OCI-LY1 (cell line): ENCODE measurements around the gene BTBD18.
"Not testable (repeated sequence)": the region's sequence is repeated elsewhere in the genome, so short reads cannot be mapped to it uniquely, and the experiment has no call there.

Source experiments
- H2AFZ ChIP-seq: fragments of 200-600 bp; sonication (generic), shearing (Covaris generic); 2 replicates; pipeline ENCODE4 v1.6.0; 2014; ENCODE audit warnings: antibody characterized with exemption, mild to moderate bottlenecking, low read length
- H3F3A ChIP-seq: fragments of 200-600 bp; sonication (generic), shearing (Covaris generic); 2 replicates; pipeline ENCODE4 v1.6.0; 2014; ENCODE audit warnings: mild to moderate bottlenecking, antibody characterized with exemption, low read length, moderate library complexity; ENCODE audit not compliant: insufficient read depth
- H3K27ac ChIP-seq: fragments of 200-600 bp; sonication (generic); 2 replicates; pipeline ENCODE4 v1.5.1; 2014; ENCODE audit warnings: low read length, mixed run types, mild to moderate bottlenecking, low read depth; ENCODE audit not compliant: poor library complexity, severe bottlenecking
- H3K27me3 ChIP-seq: fragments of 200-600 bp; sonication (generic); 2 replicates; pipeline ENCODE4 v1.6.0; 2014; ENCODE audit warnings: antibody characterized with exemption, mild to moderate bottlenecking, low read length, moderate library complexity; ENCODE audit not compliant: insufficient read depth
- H3K36me3 ChIP-seq: fragments of 200-600 bp; sonication (generic); 2 replicates; pipeline ENCODE4 v1.6.1; 2014; ENCODE audit warnings: mild to moderate bottlenecking, antibody characterized with exemption, low read length, moderate library complexity, mixed read lengths; ENCODE audit not compliant: insufficient read depth
- H3K4me1 ChIP-seq: fragments of 200-600 bp; sonication (generic); 2 replicates; pipeline ENCODE4 v1.5.1; 2014; ENCODE audit warnings: mild to moderate bottlenecking, low read length, moderate library complexity; ENCODE audit not compliant: insufficient read depth, severe bottlenecking
- H3K4me2 ChIP-seq: fragments of 200-600 bp; sonication (generic), shearing (Covaris generic); 2 replicates; pipeline ENCODE4 v1.6.1; 2014; ENCODE audit warnings: low read length
- H3K4me3 ChIP-seq: fragments of 200-600 bp; sonication (generic); 2 replicates; pipeline ENCODE4 v1.5.1; 2014; ENCODE audit warnings: low read length, low read depth, mild to moderate bottlenecking, mixed read lengths; ENCODE audit not compliant: poor library complexity, severe bottlenecking
- H3K79me2 ChIP-seq: fragments of 200-600 bp; shearing (Covaris generic); 2 replicates; pipeline ENCODE4 v1.6.1; 2016; ENCODE audit warnings: mixed run types, low read length, mixed read lengths; ENCODE audit not compliant: insufficient read depth
- H3K9ac ChIP-seq: fragments of 200-600 bp; sonication (generic), shearing (Covaris generic); 2 replicates; pipeline ENCODE4 v1.6.1; 2014; ENCODE audit warnings: mild to moderate bottlenecking, low read length, mixed read lengths
- H3K9me2 ChIP-seq: fragments of 200-600 bp; sonication (generic), shearing (Covaris generic); 2 replicates; pipeline ENCODE4 v1.6.1; 2014; ENCODE audit warnings: low read depth, mild to moderate bottlenecking, low read length, mixed read lengths
- H3K9me3 ChIP-seq: fragments of 200-600 bp; shearing (Covaris generic); 2 replicates; pipeline ENCODE4 v1.6.1; 2014; ENCODE audit warnings: low read length, mixed read lengths
- H4K20me1 ChIP-seq: fragments of 200-600 bp; sonication (generic), shearing (Covaris generic); 2 replicates; pipeline ENCODE4 v1.6.0; 2016; ENCODE audit warnings: mild to moderate bottlenecking, low read length; ENCODE audit not compliant: insufficient read depth
- EZH2 ChIP-seq: fragments of 200-600 bp; sonication (generic), shearing (Covaris generic); IDR thresholded peaks from 2 replicates; pipeline ENCODE4 v1.8.0; 2017; ENCODE audit warnings: borderline replicate concordance, mixed run types, mild to moderate bottlenecking, antibody characterized with exemption, low read length, moderate library complexity, mixed read lengths
- TF ChIP-seq, protein P1 (sequence below): fragments of 200-600 bp; sonication (generic), shearing (Covaris generic); IDR thresholded peaks from 2 replicates; pipeline ENCODE4 v1.5.1; 2017; ENCODE audit warnings: mild to moderate bottlenecking, antibody characterized with exemption, low read length, moderate library complexity, mixed read lengths

The BTBD18 gene

DNA sequence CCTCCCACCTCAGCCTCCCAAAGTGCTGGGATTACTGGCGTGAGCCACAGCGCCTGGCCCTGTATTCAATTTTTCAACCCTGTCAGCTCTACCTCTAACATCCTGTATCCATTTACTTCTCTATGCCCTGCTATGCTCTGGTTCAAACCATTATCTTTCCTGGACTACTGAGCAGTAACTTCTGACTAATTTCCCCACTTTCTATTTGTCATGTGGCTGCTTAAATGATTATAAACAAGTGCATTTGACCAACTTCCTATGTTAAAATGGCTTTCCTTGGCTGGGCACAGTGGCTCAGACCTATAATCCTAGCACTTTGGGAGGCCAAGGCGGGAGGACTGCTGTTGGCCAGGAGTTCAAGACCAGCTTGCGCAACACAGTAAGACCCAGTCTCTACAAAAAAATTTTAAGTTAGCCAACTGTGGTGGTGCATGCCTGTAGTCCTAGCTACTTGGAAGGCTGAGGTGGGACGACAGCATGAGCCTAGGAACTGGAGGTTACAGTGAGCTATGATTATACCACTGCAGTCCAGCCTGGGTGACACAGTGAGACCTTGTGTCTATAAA, 41.7 kb downstream of the BTBD18 start:
- Histone ChIP-seq H3K4me1 (peaks cover 28% of the 10 kb centered on the region), H3K36me3 (peaks cover 18% of the 10 kb centered on the region), H2AFZ (no peak overlapping the region), H3K79me2 (peaks cover 25% of the 10 kb centered on the region), H3F3A (no peaks in the 10 kb centered on the region; the same call in 1 of the 2 replicates), H3K9ac (no peak overlapping the region), H3K9me3 (no peaks in the 10 kb centered on the region), H3K9me2 (no peaks in the 10 kb centered on the region), H3K27ac (no peak overlapping the region), H3K4me2 (no peak overlapping the region), H3K27me3 (no peaks in the 10 kb centered on the region), H4K20me1 (no peaks in the 10 kb centered on the region), H3K4me3 (no peak overlapping the region)
- TF ChIP-seq, protein P1, sequence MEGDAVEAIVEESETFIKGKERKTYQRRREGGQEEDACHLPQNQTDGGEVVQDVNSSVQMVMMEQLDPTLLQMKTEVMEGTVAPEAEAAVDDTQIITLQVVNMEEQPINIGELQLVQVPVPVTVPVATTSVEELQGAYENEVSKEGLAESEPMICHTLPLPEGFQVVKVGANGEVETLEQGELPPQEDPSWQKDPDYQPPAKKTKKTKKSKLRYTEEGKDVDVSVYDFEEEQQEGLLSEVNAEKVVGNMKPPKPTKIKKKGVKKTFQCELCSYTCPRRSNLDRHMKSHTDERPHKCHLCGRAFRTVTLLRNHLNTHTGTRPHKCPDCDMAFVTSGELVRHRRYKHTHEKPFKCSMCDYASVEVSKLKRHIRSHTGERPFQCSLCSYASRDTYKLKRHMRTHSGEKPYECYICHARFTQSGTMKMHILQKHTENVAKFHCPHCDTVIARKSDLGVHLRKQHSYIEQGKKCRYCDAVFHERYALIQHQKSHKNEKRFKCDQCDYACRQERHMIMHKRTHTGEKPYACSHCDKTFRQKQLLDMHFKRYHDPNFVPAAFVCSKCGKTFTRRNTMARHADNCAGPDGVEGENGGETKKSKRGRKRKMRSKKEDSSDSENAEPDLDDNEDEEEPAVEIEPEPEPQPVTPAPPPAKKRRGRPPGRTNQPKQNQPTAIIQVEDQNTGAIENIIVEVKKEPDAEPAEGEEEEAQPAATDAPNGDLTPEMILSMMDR: no peak
- TF ChIP-seq EZH2: no peak

DNA sequence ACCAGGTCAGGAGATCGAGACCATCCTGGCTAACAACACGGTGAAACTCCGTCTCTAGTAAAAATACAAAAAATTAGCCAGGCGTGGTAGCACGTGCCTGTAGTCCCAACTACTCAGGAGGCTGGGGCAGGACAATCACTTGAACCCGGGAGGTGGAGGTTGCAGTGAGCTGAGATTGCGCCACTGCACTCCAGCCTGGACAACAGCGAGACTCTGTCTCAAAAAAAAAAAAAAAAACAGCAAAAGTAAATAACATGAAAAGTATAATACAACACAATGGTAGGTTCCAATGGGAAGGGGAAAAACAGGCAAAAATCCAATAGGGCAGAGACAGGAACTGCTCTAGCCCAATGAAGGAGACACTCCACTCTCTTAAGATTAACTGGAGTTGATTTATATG, 46.2 kb downstream of the BTBD18 start:
- H3K36me3 ChIP-seq: peaks cover 36% of the 10 kb centered on the region

DNA sequence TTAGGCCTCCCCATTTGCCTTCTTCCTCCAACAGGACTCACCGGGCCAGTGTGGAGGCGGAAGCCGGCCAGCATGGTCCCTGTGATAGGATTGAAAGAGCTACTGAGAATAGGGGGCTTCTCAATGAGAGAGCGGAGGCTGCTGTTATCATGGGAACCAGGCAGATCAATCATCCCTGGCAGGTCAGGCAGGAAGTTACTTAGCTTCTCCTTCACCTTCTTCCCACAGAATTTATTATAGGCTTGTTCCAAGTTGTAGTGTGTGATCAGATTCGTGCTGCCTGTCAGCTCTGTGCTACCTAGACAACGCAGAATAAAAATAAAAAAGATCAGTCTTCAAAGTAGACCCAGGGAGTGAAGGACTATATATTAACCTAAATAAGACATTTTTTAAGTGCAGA, 46.7 kb downstream of the BTBD18 start:
- Histone ChIP-seq H3K79me2 (no peaks in the 10 kb centered on the region), H3K4me3 (no peak overlapping the region), H3F3A (no peaks in the 10 kb centered on the region), H4K20me1 (no peaks in the 10 kb centered on the region), H3K36me3 (peaks cover 40% of the 10 kb centered on the region), H3K9ac (no peak overlapping the region), H3K4me1 (no peaks in the 10 kb centered on the region), H3K4me2 (no peak overlapping the region), H3K27ac (no peak overlapping the region), H2AFZ (no peak overlapping the region), H3K9me2 (no peaks in the 10 kb centered on the region), H3K9me3 (no peaks in the 10 kb centered on the region), H3K27me3 (no peaks in the 10 kb centered on the region)
- TF ChIP-seq EZH2: no peak
- TF ChIP-seq, protein P1: no peak

More for the DNA sequence above, 46.2 kb downstream of the BTBD18 start:
- H3K9ac ChIP-seq, H3K9me2 ChIP-seq, H3K4me3 ChIP-seq, H3F3A ChIP-seq, H3K4me1 ChIP-seq, H3K9me3 ChIP-seq, H2AFZ ChIP-seq, H3K79me2 ChIP-seq, H3K27me3 ChIP-seq, H3K27ac ChIP-seq, H3K4me2 ChIP-seq, H4K20me1 ChIP-seq: not testable (repeated sequence)

- Histone ChIP-seq H3K4me3 (no peak overlapping the region), H3F3A (no peaks in the 10 kb centered on the region), H4K20me1 (no peaks in the 10 kb centered on the region), H3K27ac (no peak overlapping the region), H3K27me3 (no peaks in the 10 kb centered on the region), H3K4me2 (no peak overlapping the region), H2AFZ (no peak overlapping the region), H3K9me2 (no peaks in the 10 kb centered on the region), H3K79me2 (no peaks in the 10 kb centered on the region), H3K9ac (no peak overlapping the region), H3K9me3 (no peaks in the 10 kb centered on the region), H3K4me1 (no peaks in the 10 kb centered on the region), H3K36me3 (peaks cover 56% of the 10 kb centered on the region)
- TF ChIP-seq, protein P1: no peak
- TF ChIP-seq EZH2: no peak
Measured at GRCh38 chr11:57703341-57703740, 48.3 kb downstream of the BTBD18 start.
